Diencephalon (tissue), 1 donor: ENCODE results near the gene FITM2. TPM values are rescaled to one million over a fixed set of nuclear protein-coding genes. Genes with fewer than 3 reads are reported as not detected.

Experiments used
- small RNA-seq: library from RNA; depleted of rRNA; stranded (forward); fragments of <200 nt; gene quantifications from one replicate; pipeline ENCODE3, GENCODE V24; 2014
- total RNA-seq: library from RNA; depleted of rRNA; stranded (reverse); fragments of >200 nt; gene quantifications from one replicate; pipeline ENCODE4 v1.2.3, GENCODE V29; 2014

FITM2 gene, protein sequence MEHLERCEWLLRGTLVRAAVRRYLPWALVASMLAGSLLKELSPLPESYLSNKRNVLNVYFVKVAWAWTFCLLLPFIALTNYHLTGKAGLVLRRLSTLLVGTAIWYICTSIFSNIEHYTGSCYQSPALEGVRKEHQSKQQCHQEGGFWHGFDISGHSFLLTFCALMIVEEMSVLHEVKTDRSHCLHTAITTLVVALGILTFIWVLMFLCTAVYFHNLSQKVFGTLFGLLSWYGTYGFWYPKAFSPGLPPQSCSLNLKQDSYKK
- 15.5 TPM for total RNA-seq

DNA sequence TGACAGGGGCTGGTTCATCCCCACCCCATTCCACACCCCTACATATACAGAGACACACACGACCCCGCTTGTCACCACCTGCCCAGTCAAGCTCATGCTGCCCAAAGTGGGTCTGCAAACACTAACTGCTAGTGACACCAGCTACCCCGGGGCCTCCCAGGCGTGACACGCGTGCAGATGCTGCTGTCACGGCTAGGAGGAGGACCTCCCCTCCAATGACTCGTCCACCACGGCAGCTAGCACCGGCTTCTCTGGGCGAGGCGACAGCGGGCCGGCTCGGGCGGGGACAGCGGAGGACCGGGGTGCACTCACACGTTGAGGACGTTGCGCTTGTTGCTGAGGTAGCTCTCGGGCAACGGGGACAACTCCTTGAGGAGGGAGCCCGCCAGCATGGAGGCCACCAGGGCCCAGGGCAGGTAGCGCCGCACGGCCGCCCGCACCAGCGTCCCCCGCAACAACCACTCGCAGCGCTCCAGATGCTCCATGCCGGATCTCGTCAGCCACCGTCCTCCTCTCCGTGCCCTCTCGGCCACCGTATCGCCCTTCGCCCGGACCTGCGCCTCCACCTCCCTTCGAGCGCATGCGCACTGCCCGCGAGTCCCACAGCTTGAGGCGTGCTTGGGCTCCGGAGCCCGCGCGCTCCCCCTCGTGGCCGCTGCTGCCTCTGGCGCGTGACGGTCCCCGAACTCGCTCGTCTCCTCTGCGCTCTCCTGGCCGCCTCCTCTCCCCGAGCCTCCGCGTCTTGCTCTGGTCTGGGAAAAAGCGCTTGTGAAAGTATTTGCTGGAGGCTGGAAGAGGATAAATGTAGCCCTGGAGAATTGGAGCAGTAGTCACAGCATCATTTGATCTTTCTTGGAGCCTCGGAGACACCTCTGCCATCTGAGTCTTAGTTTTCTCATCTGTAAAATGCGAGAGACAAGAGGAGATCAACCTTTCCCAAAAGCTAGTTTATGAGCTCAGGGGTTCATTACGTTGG is at the start of gene FITM2:
Gene FITM2, minus strand, starts transcription at position 539 of the 976 bp plus-strand sequence. Its CDS starts 54 bp downstream, at position 485.

DNA sequence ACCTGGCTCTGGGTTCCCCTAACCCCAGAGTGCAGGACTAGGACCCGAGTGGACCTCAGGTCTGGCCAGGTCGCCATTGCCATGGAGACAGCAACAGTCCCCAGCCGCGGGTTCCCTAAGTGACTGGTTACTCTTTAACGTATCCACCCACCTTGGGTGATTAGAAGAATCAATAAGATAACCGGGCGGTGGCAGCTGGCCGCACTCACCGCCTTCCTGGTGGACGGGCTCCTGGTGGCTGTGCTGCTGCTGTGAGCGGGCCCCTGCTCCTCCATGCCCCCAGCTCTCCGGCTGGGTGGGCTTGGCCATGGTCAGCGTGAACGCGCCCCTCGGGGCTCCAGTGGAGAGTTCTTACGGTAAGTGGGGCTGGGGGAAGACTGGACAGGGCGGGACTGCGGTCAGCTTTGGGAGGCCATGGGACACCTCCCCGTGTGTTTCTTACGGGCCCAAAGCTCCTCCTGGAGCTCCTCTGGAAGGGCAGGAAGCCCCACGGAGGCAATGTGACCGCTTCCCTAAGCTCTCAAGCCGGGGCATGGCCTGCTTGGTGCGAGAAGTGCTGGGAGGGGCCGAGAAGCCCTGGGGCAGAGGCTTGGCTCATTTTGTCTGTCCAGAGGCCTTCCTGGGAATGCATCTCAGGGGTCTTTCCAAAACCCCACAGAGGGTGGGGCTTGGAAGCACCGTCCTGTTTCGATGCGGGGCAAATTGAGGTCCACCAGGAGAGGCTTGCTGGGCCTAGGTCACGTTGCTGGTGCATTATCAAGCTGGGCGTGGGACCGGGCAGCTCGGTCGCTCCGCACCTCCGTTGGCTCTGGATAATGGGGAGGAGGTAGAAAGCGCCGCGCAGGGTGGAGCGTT is 44.7 kb upstream of the FITM2 start, which contains the start of gene HNF4A:
Gene HNF4A, plus strand, starts transcription at position 202 of the 855 bp plus-strand sequence. Its CDS starts 106 bp downstream, at position 308.

DNA sequence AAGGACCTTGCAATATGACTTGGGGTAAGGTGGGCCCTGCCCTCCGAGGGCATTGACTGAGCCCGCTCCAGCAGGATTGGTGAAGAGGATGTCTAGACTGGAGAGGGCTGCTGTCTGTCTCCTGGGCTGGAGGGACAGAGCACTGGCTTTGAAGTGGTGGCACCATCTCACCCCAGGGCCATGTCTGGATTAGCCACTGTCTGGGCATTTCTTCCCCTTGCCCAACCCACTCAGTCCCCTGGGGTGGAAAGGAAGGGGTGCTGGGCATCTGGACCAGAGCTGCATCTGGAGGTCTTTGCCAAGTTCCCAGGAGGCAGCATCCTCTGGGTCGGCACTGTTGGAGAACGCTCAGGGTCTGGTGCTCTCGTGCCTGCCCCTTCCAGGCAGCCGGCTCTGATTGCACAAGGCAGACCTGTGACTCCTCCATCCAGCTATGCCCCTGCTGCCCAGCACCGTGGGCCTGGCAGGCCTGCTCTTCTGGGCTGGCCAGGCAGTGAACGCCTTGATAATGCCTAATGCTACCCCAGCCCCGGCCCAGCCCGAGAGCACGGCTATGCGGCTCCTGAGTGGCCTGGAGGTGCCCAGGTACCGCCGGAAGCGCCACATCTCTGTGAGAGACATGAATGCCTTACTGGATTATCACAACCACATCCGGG is 25.9 kb upstream of the FITM2 start, which contains the start of gene R3HDML:
Gene R3HDML, plus strand, starts transcription at position 319 of the 656 bp plus-strand sequence. Its CDS starts 115 bp downstream, at position 434.

Small RNAs within 50 kb of the gene (small RNA-seq; reads per million reads assigned to genes)
- gene RF00019, result not detected

Other genes with a start within 250 kb of the FITM2 start
- gene JPH2, start 124.0 kb downstream of the FITM2 start, total RNA-seq, result 0.46 TPM
- gene OSER1, start 100.4 kb downstream of the FITM2 start, total RNA-seq, result 36.0 TPM
- gene GDAP1L1, start 63.9 kb downstream of the FITM2 start, total RNA-seq, result 91.3 TPM
- gene R3HDML, start 25.8 kb upstream of the FITM2 start, total RNA-seq, result not detected
- not detected for gene HNF4A, start 44.5 kb upstream of the FITM2 start, total RNA-seq
- 20.3 TPM for gene TTPAL, start 164.7 kb upstream of the FITM2 start, total RNA-seq
- gene SERINC3, start 210.9 kb upstream of the FITM2 start, total RNA-seq, result 116 TPM